GM12878 (cell line): ENCODE data around the gene U2AF2. TPM values are rescaled to one million over a fixed set of nuclear protein-coding genes. Genes with fewer than 3 reads are reported as not detected.
A peak's percentile ranks its signal among the peaks of the same experiment; 100 is the strongest.

Experiments used
- ATAC-seq: fragments of 200-7000 bp; cut with Tn5 transposase; 3 replicates; pipeline ENCODE4 v1.9.1; 2020; ENCODE audit warnings: mild to moderate bottlenecking, moderate library complexity
- BruUV-seq: library from RNA; stranded (reverse); fragments of 400-500 nt; replicated peaks from 2 replicates; lab custom pipeline; 2021; lab: Mats Ljungman, UMichigan
- CTCF ChIA-PET: fragments of 300-600 bp; sonication (Branson Sonifier 250); formaldehyde crosslinking; extraction: SDS; loops from one replicate; lab custom pipeline; 2021; ENCODE audit warnings: inconsistent platforms; lab: Yijun Ruan, JAX
- POLR2A ChIA-PET: fragments of 350-600 bp; formaldehyde crosslinking; extraction: SDS; loops from one replicate; lab custom pipeline; 2021; ENCODE audit warnings: inconsistent platforms; lab: Charles Lee
- RAD21 ChIA-PET: fragments of 300-600 bp; sonication (Branson Sonifier 250); formaldehyde crosslinking; loops from one replicate; lab custom pipeline; 2023; ENCODE audit warnings: antibody characterized with exemption; ENCODE audit not compliant: unreplicated experiment; lab: Charles Lee
- SMC1A ChIA-PET: fragments of 300-600 bp; sonication (Branson Sonifier 250); formaldehyde crosslinking; loops from one replicate; lab custom pipeline; 2023; ENCODE audit not compliant: unreplicated experiment, uncharacterized antibody; lab: Charles Lee
- DNase-seq: peaks from one replicate; pipeline ENCODE4 v3.0.0-alpha.2; 2011; ENCODE audit warnings: low read depth, low spot score
- FAIRE-seq: peaks from 3 replicates; lab custom pipeline; 2011; peaks lifted over from hg19 to GRCh38; lab: Jason Lieb, UNC
- H2AFZ ChIP-seq: 2 replicates; pipeline ENCODE4 v1.6.0; 2011; ENCODE audit warnings: low read depth, low read length, control low read depth; ENCODE audit not compliant: control insufficient read depth
- H3K27ac ChIP-seq: 2 replicates; pipeline ENCODE4 v1.5.1; 2011; ENCODE audit warnings: control low read depth; ENCODE audit not compliant: control insufficient read depth, insufficient read depth
- H3K27me3 ChIP-seq, 2 experiments: replicated peaks in 1 of 2; 2 replicates each; pipeline versions ENCODE4 v1.6.0 to v1.6.1; 2011; ENCODE audit warnings: low read length in 1 of 2; ENCODE audit not compliant: control insufficient read depth in 2 of 2, insufficient read depth in 2 of 2
- H3K36me3 ChIP-seq, 2 experiments: 2 replicates each; pipeline ENCODE4 v1.5.1; 2011; ENCODE audit warnings: low read length in 1 of 2; ENCODE audit not compliant: control insufficient read depth in 2 of 2, insufficient read depth in 2 of 2
- H3K4me1 ChIP-seq: 2 replicates; pipeline ENCODE4 v1.6.1; 2011; ENCODE audit warnings: mild to moderate bottlenecking, low read length, moderate library complexity, mixed read lengths; ENCODE audit not compliant: control insufficient read depth, insufficient read depth
- H3K4me2 ChIP-seq: 2 replicates; pipeline ENCODE4 v1.6.0; 2011; ENCODE audit warnings: control low read depth; ENCODE audit not compliant: control insufficient read depth, insufficient read depth
- H3K4me3 ChIP-seq: fragments of 200-600 bp; sonication (generic); 2 replicates; pipeline ENCODE4 v1.5.1; 2016
- H3K79me2 ChIP-seq: 2 replicates; pipeline ENCODE4 v1.6.0; 2011; ENCODE audit warnings: low read length; ENCODE audit not compliant: control insufficient read depth, insufficient read depth
- H3K9ac ChIP-seq: 2 replicates; pipeline ENCODE4 v1.8.0; 2011; ENCODE audit warnings: low read length, control low read depth, mixed read lengths; ENCODE audit not compliant: control insufficient read depth, insufficient read depth
- H3K9me3 ChIP-seq: replicated peaks from 3 replicates; pipeline ENCODE4 v1.5.1; 2011; ENCODE audit warnings: mild to moderate bottlenecking, low read length; ENCODE audit not compliant: control insufficient read depth, insufficient read depth
- H4K20me1 ChIP-seq: 2 replicates; pipeline ENCODE4 v1.6.0; 2011; ENCODE audit not compliant: control insufficient read depth, insufficient read depth
- IKZF1 ChIP-seq: fragments of 450-650 bp; conservative IDR thresholded peaks from 2 replicates; pipeline ENCODE4 v1.6.1; 2017; ENCODE audit warnings: antibody characterized with exemption, mild to moderate bottlenecking
- NBN ChIP-seq: fragments of 450-650 bp; IDR thresholded peaks from 2 replicates; pipeline ENCODE4 v1.6.1; 2016
- POLR2A ChIP-seq: IDR thresholded peaks from 2 replicates; pipeline ENCODE4 v1.6.1; 2011; ENCODE audit warnings: low read depth, mild to moderate bottlenecking, low read length
- RELA ChIP-seq: fragments of 450-650 bp; IDR thresholded peaks from 2 replicates; pipeline ENCODE4 v1.8.0; 2014; ENCODE audit warnings: borderline replicate concordance; ENCODE audit not compliant: partially characterized antibody
- ZNF24 ChIP-seq: fragments of 450-650 bp; IDR thresholded peaks from 2 replicates; pipeline ENCODE4 v1.6.1; 2017; ENCODE audit warnings: antibody characterized with exemption, mild to moderate bottlenecking
- ZNF384 ChIP-seq: IDR thresholded peaks from 2 replicates; pipeline ENCODE4 v1.6.1; 2012; ENCODE audit warnings: low read depth, mild to moderate bottlenecking, low read length, improper control_type of control experiment, borderline replicate concordance
- WGBS: methylation state at CpG from one replicate; pipeline ENCODE4 v1.1.6; 2016; ENCODE audit warnings: low lambda C conversion rate; ENCODE audit not compliant: insufficient replicate concordance, insufficient coverage; ENCODE audit errors: missing lambda C conversion rate; 5-methylcytosine and 5-hydroxymethylcytosine counted together
- in situ Hi-C: fragments of 300-500 bp; cut with MboI; formaldehyde crosslinking; loops from 9 replicates; pipeline ENCODE4 v1.14.3; 2018; ENCODE audit warnings: mixed read lengths
- intact Hi-C: fragments of 100-400 bp; cut with micrococcal nuclease; formaldehyde crosslinking; loops from one replicate; pipeline ENCODE4 v1.14.2; 2022; ENCODE audit not compliant: unreplicated experiment
- polyA plus RNA-seq, 11 experiments: library from polyadenylated mRNA; depleted of rRNA in 4 of 11; unstranded in 6 of 11; stranded (reverse) in 5 of 11; fragments of >200 nt; fragmentation: Nextera tagmentation in 4 of 11; fragmentation: Illumina TruSeq in 1 of 11; extraction: Ambion mirVana in 4 of 11; extraction: Trizol in 1 of 11; gene quantifications; 1 replicate in 1 of 11; 2 replicates in 10 of 11; pipeline versions ENCODE4 v1.2.1 to v1.2.3, GENCODE V29; 2011 to 2016; ENCODE audit warnings: inconsistent platforms in 2 of 11, missing spikeins in 2 of 11, low read depth in 1 of 11
- total RNA-seq, 4 experiments: library from RNA; depleted of rRNA in 3 of 4; stranded (reverse); fragments of >200 nt in 3 of 4; fragmentation: Illumina TruSeq in 1 of 4; extraction: Trizol in 1 of 4; gene quantifications; 2 replicates each; pipeline versions ENCODE4 v1.2.1 to v1.2.3, GENCODE V29; 2013 to 2021
- TF ChIP-seq, protein P1 (sequence below): fragments of 450-650 bp; IDR thresholded peaks from 2 replicates; pipeline ENCODE4 v1.6.1; 2016; ENCODE audit warnings: mild to moderate bottlenecking, moderate library complexity, borderline replicate concordance
- TF ChIP-seq, protein P2 (sequence below), 3 experiments: IDR thresholded peaks in 2 of 3; conservative IDR thresholded peaks in 1 of 3; 2 replicates each; pipeline ENCODE4 v1.5.1; 2011; ENCODE audit warnings: low read depth in 3 of 3, low read length in 3 of 3, mild to moderate bottlenecking in 3 of 3, control low read depth in 2 of 3, moderate library complexity in 2 of 3, inconsistent platforms in 1 of 3, mixed read lengths in 1 of 3; ENCODE audit not compliant: control insufficient read depth in 2 of 3, insufficient read depth in 1 of 3; ENCODE audit errors: extremely low read depth in 1 of 3

Gene U2AF2
- total and polyA plus RNA-seq, 10 of the 15 experiments (the other 5 are each of a cell fraction or from before 2014, with no cell fraction given): 3.0 to 338 (median 130) TPM

- TF ChIP-seq, protein P1, sequence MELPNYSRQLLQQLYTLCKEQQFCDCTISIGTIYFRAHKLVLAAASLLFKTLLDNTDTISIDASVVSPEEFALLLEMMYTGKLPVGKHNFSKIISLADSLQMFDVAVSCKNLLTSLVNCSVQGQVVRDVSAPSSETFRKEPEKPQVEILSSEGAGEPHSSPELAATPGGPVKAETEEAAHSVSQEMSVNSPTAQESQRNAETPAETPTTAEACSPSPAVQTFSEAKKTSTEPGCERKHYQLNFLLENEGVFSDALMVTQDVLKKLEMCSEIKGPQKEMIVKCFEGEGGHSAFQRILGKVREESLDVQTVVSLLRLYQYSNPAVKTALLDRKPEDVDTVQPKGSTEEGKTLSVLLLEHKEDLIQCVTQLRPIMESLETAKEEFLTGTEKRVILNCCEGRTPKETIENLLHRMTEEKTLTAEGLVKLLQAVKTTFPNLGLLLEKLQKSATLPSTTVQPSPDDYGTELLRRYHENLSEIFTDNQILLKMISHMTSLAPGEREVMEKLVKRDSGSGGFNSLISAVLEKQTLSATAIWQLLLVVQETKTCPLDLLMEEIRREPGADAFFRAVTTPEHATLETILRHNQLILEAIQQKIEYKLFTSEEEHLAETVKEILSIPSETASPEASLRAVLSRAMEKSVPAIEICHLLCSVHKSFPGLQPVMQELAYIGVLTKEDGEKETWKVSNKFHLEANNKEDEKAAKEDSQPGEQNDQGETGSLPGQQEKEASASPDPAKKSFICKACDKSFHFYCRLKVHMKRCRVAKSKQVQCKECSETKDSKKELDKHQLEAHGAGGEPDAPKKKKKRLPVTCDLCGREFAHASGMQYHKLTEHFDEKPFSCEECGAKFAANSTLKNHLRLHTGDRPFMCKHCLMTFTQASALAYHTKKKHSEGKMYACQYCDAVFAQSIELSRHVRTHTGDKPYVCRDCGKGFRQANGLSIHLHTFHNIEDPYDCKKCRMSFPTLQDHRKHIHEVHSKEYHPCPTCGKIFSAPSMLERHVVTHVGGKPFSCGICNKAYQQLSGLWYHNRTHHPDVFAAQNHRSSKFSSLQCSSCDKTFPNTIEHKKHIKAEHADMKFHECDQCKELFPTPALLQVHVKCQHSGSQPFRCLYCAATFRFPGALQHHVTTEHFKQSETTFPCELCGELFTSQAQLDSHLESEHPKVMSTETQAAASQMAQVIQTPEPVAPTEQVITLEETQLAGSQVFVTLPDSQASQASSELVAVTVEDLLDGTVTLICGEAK: no peak
- TF ChIP-seq IKZF1 (no peak), RELA (no peak), NBN (no peak), ZNF24 (no peak)
Measured at GRCh38 chr19:55668603-55669348, 13.9 kb downstream of the U2AF2 start (continued).

- TF ChIP-seq POLR2A (peak; percentile 19; the same call in 1 of the 2 replicates), ZNF384 (no peak)
- TF ChIP-seq, protein P2, sequence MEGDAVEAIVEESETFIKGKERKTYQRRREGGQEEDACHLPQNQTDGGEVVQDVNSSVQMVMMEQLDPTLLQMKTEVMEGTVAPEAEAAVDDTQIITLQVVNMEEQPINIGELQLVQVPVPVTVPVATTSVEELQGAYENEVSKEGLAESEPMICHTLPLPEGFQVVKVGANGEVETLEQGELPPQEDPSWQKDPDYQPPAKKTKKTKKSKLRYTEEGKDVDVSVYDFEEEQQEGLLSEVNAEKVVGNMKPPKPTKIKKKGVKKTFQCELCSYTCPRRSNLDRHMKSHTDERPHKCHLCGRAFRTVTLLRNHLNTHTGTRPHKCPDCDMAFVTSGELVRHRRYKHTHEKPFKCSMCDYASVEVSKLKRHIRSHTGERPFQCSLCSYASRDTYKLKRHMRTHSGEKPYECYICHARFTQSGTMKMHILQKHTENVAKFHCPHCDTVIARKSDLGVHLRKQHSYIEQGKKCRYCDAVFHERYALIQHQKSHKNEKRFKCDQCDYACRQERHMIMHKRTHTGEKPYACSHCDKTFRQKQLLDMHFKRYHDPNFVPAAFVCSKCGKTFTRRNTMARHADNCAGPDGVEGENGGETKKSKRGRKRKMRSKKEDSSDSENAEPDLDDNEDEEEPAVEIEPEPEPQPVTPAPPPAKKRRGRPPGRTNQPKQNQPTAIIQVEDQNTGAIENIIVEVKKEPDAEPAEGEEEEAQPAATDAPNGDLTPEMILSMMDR (IDR thresholded peaks at IDR 0.05 in 2 of 3, conservative IDR thresholded peaks at IDR 0.05 in 1 of 3; ENCODE audit: control insufficient read depth in 2 of 3, extremely low read depth in 1 of 3, insufficient read depth in 1 of 3, low read depth in 3 of 3, low read length in 3 of 3): no peak
- BruUV-seq: no TSS peak
- in situ Hi-C loops: loop anchor here (25.0 kb wide), 1 partner anchor 1532 kb away; the partner anchor contains the start of gene CNOT3
- intact Hi-C loops: no loop called here
- Histone ChIP-seq H3K9ac (no peak overlapping the region), H3K9me3 (no peaks in the 10 kb centered on the region), H4K20me1 (peaks cover 16% of the 10 kb centered on the region), H3K4me3 (no peak overlapping the region), H3K36me3 (peaks cover 26 to 47% of the 10 kb centered on the region in 2 experiments), H3K27ac (no peak overlapping the region), H3K27me3 (no peaks in the 10 kb centered on the region), H3K79me2 (peaks cover 16% of the 10 kb centered on the region), H2AFZ (no peak overlapping the region), H3K4me1 (no peaks in the 10 kb centered on the region; the same call in 1 of the 2 replicates), H3K4me2 (no peak overlapping the region)
- CTCF ChIA-PET: interaction anchor here (1.0 kb wide), 1 partner anchor 37 kb away, joined by 5 read pairs; no protein-coding TSS in a partner anchor
- SMC1A ChIA-PET: no interaction called here
- FAIRE-seq: no peak
- DNase-seq: no peak
- RAD21 ChIA-PET: no interaction called here
- POLR2A ChIA-PET: interaction anchor here (0.6 kb wide), 1 partner anchor 278 kb away, joined by 4 read pairs; no protein-coding TSS in a partner anchor
- 93% methylated on average over 26 of the region's 43 CpGs for WGBS
- ATAC-seq: no peak
Measured at GRCh38 chr19:55669418-55670279, 14.8 kb downstream of the U2AF2 start.
